ENCODE results near the gene NDUFB4. TPM values are rescaled to one million over a fixed set of nuclear protein-coding genes. Genes with fewer than 3 reads are reported as not detected.

NDUFB4 gene
- total RNA-seq, 1 experiment from 2014 or later = 161 TPM

- Histone ChIP-seq H2AFZ (ENCODE audit: low read depth, low read length, poor library complexity, severe bottlenecking) (peak overlapping the region; percentile 4), H3K36me3 (ENCODE audit: control insufficient read depth in 1 of 2, insufficient read depth in 2 of 2, low read length in 2 of 2) (no peaks in the 10 kb centered on the region), H3K9ac (ENCODE audit: low read length) (peak overlapping the region; percentile 67), H3K27me3 (ENCODE audit: insufficient read depth, low read length) (no peaks in the 10 kb centered on the region), H3K4me1 (ENCODE audit: control insufficient read depth in 1 of 2, insufficient read depth in 2 of 2, low read length in 2 of 2) (peaks cover 15 to 35% of the 10 kb centered on the region in 2 experiments), H3K4me2 (ENCODE audit: low read length) (peak overlapping the region; percentile 72), H3K9me3 (ENCODE audit: control insufficient read depth in 1 of 2, insufficient read depth in 1 of 2, low read depth in 1 of 2, low read length in 2 of 2) (no peaks in the 10 kb centered on the region), H3K4me3 (replicated peaks in 1 of 2; ENCODE audit: low read depth in 1 of 2, low read length in 2 of 2) (peak overlapping the region; percentile 52 to 65), H3K79me2 (ENCODE audit: insufficient read depth, low read length) (no peaks in the 10 kb centered on the region), H4K20me1 (ENCODE audit: insufficient read depth) (no peaks in the 10 kb centered on the region), H3K27ac (ENCODE audit: low read depth, low read length) (peak overlapping the region; percentile 24), H3K9me2 (ENCODE audit: insufficient read depth) (no peaks in the 10 kb centered on the region)
- POLR2A ChIA-PET = interaction anchor here (2.3 kb wide), 1 partner anchor 141 kb away, joined by 12 read pairs; no protein-coding TSS in a partner anchor
- peak; percentile 82 for ATAC-seq
- RAD21 ChIA-PET (ENCODE audit: low non-redundant PET in 1 of 2, low total read pairs in 2 of 2, uncharacterized antibody in 2 of 2, unreplicated experiment in 2 of 2) = interaction anchor here (0.7 to 1.6 kb wide), 8 partner anchors 37 to 315 kb away, joined by 3 to 12 read pairs (median 6); partner anchors contain the start of gene NDUFB4 (in 1 of the 2)
- intact Hi-C loops (cut with micrococcal nuclease) = loop anchor here (1.0 kb wide), 2 partner anchors 140 to 315 kb away; no protein-coding TSS in a partner anchor
- CTCF ChIA-PET = interaction anchor here (0.5 to 5.9 kb wide), 19 partner anchors 8 to 1768 kb away, joined by 3 to 157 read pairs (median 4); partner anchors contain the start of genes LRRC58 and NDUFB4
- BruUV-seq (replicated peaks) = TSS peak; percentile 94
- peak; percentile 87 for DNase-seq (ENCODE audit: low read depth, low spot score)
- TF ChIP-seq EGR1 (IDR thresholded peaks at IDR 0.05; ENCODE audit: low read depth) (peak; percentile 76), SIN3A (IDR thresholded peaks at IDR 0.05; ENCODE audit: low read depth) (no peak), ATF3 (IDR thresholded peaks at IDR 0.05) (no peak), YY1 (IDR thresholded peaks at IDR 0.05; ENCODE audit: extremely low read depth, insufficient replicate concordance, low read depth, low read length) (peak; percentile 67), ELF1 (IDR thresholded peaks at IDR 0.05; ENCODE audit: borderline replicate concordance, low read depth) (no peak), ZBTB33 (IDR thresholded peaks at IDR 0.05; ENCODE audit: extremely low read depth, insufficient replicate concordance, low read length) (no peak), MAX (IDR thresholded peaks at IDR 0.05) (no peak; the same call in 1 of the 2 replicates), ZNF274 (IDR thresholded peaks at IDR 0.05; ENCODE audit: low read depth, low read length) (no peak), RAD21 (IDR thresholded peaks at IDR 0.05; ENCODE audit: low read depth) (no peak), SRF (IDR thresholded peaks at IDR 0.05; ENCODE audit: low read depth) (peak; percentile 55), REST (IDR thresholded peaks at IDR 0.05; ENCODE audit: low read depth) (no peak), CTCF (IDR thresholded peaks at IDR 0.05 in 2 of 3, conservative IDR thresholded peaks at IDR 0.05 in 1 of 3; ENCODE audit: borderline replicate concordance in 1 of 3, insufficient read depth in 1 of 3, low read depth in 2 of 3, low read length in 2 of 3) (no peak), POLR2A (IDR thresholded peaks at IDR 0.05; ENCODE audit: borderline replicate concordance, extremely low read depth, insufficient read depth, insufficient read length) (peak; percentile 27), SP1 (IDR thresholded peaks at IDR 0.05; ENCODE audit: low read depth) (peak; percentile 93), FOSL1 (IDR thresholded peaks at IDR 0.05; ENCODE audit: low read depth) (peak; percentile 96), TCF7L2 (IDR thresholded peaks at IDR 0.05; ENCODE audit: borderline replicate concordance, extremely low read depth, insufficient read depth, insufficient read length) (peak; percentile 56), EZH2 (IDR thresholded peaks at IDR 0.05) (no peak), JUND (IDR thresholded peaks at IDR 0.05) (peak; percentile 87)
These were observed 36.7 kb upstream of the NDUFB4 start for GRCh38 chr3:120559242-120560061.
